Amygdala (tissue), 56 donors: ENCODE results near the gene TIAL1.
"Not testable (repeated sequence)": the region's sequence is repeated elsewhere in the genome, so short reads cannot be mapped to it uniquely, and the experiment has no call there.

Source experiments
- DNase-seq, 56 donors: peaks; one replicate each; lab custom pipeline; 2025; lab: John Stamatoyannopoulos, UW

Gene TIAL1

DNA sequence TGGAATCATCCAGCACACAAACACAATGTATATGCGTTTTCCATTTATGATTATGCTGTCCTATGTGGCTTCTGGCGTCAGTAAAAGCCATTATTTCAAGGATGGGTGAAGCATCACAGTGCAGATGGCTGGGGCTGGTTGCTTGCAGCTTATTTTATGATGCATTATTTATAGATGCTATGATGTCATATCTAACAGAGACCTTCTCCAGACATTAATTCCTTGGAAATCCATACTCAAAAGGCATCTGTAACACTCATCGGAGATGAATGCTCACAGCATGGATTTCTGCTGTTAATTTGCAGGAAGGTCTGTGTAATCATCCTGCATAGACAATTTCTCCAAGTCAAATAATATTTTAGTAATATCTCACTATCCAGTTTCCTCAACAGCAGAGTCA is 61.5 kb downstream of the TIAL1 start:
- no peak for DNase-seq

DNA sequence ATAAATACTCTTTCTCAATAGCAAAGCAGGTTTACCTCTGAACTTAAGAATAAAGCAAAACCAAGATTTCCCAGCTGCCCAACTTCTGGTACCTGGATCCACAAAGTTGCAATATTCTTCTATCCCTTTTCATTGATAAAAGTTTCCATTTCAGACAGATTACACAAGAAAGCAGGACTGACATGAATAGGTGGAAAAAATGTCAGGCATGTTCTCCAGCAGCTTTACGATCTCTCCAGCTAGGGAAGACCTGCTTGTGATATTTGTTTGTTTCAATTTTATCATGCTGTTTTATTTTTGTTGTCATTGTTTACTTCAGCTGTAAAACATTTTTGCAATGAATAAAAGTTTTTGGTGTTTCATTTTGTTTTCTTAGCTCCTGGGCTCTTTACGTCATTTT is 63.3 kb downstream of the TIAL1 start:
- no peak for DNase-seq

DNA sequence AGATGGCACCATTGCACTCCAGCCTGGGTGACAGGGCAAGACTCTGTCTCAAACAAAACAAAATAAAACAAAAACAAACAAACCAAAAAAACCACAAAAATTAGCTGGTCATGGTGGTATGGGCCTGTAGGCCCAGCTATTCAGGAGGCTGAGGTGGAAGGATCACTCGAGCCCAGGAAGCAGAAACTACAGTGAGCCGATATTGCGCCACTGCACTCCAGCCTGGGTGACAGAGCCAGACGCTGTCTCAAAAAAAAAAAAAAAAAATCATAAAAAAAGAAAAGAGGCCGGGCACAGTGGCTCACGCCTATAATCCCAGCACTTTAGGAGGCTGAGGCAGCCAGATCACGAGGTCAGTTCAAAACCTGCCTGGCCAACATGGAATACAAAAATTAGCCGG is 64.0 kb downstream of the TIAL1 start:
- not testable (repeated sequence) for DNase-seq

DNA sequence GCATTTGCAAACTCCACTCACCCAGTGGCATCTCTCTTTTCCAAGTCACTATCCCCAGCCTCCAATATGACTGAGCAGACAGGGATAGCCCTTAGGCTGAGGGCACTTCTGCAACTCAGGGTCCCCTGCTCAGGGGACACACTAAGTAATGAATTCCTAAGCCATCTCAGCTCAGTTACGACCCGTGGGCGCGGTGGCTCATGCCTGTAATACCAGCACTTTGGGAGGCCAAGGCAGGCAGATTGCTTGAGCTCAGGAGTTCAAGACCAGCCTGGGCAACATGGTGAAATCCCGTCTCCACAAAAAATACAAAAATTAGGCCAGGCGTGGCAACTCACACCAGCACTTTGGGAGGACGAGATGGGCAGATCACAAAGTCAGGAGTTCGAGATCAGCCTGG is 64.5 kb downstream of the TIAL1 start:
- DNase-seq, result not testable (repeated sequence)

DNA sequence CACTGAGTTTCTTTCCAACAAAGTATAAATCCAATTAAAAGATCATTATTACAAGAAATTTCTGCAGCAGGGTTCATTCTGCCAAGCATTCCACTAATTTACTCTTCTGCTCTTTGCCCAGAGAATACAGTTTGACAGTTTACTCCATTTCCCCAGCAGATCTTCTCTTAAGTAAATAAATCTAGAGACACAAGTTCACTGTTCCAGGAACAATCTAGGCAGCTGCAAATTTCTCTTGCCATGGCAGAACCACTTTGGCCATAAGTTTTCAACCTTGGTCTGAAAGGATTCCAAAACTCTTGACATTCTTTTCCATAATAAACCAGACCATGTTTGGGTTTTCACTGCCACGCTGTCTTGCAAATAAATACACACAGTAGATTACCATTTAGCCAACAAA is 65.7 kb downstream of the TIAL1 start:
- no peak for DNase-seq

DNA sequence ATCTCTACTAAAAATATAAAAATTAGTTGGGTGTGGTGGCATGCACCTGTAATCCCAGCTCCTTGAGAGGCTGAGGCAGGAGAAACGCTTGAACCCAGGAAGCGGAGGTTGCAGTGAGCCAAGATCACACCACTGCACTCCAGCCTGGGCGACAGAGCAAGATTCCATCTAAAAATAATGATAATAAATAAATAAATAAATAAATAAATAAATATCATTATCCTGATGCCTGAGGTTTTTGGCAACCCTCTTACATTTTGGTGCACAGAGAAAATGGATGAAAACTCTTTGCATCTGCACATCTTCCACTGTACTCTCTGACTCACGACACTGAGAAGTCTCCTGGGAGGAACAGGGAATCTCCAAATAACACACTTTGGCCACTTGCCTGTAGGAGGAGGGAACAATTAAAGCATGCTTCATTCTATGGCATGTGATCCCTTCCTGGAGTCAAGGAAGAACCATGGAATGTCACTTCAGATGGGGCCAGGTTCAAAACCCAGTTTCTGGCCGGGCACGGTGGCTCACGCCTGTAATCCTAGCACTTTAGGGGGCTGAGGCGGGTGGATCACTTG is 68.0 kb downstream of the TIAL1 start:
- DNase-seq, result not testable (repeated sequence)

DNA sequence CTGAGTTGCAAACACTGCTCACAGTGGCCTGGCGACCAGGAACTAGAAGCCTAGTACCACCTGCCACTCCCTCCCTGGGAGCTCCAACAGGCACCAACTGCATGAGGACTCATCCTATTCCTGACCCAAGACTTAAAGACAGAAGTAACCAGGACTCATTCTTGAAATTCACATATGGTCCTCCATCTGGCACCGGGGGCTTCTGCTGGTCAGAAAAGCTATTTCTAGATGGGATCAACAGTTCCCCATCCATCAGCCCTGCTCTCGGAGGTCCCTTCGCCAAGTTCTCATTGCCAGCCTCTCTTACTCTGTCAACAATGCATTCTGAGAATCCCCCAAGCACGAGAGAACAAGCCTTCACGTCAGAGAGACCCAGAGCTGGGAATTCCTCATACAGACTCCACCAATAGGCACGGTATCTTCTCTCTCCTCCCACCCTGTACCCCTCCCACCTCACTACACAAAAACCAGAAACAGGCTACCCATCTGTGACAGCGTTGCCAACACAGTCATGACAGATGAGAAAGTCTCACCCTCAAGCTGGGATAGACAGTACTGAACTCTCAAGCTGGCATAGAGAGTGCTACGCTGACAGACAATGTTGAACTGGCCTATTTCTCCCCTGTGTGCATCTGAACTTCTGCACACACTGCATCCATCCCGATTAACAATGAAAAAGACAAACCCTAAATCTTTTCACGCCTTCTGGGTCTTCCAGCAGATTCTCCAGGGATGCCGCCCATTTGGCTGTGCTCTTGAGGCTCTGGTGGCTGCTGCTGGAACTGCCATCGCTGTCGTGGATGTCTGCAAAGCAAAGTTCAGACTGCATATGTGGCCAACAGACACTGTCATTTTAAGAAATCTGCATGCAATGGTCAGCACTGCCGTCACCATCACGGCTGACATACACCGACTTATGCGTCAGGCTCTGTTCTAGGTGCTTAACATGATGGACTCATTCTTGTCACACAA is 69.9 kb downstream of the TIAL1 start:
- DNase-seq, result no peak

DNA sequence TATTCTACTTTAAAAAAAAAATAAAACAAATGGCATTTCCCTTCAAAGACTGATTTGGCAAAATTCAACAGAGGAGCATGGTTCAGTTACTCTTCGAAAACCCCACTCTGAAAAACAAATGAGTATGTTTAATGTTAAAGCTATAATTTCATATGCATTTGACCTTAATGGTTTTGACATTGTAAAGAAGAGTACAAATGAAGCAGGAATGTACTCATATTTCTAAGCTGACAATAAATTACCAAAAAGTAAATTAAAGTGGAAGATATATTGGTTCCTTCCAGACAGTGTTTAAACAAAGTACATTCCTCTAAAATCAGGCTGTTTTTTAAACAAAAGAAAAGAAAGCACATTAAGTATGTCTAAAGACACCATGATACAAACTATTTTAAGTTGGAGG is 70.6 kb downstream of the TIAL1 start:
- no peak for DNase-seq

DNA sequence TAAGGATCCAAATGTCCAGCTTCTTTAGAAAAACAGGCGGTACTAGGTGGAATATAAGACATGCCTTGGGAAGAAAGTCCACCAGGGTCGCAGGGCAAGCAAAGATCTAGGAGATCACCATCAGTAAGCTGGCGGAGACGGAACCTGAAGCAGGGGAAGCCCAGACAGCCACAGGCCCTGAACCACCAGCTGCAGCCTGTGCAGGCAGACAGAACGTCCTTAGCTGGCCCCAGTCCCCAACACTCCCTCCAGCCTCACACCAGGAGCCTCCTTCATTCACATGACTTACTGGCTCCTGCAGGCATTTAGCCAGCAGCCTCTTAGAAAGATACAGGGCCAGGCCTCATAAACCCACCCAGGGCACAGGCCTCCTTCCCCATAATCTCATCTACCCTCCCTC is 71.6 kb downstream of the TIAL1 start:
- DNase-seq, result no peak

DNA sequence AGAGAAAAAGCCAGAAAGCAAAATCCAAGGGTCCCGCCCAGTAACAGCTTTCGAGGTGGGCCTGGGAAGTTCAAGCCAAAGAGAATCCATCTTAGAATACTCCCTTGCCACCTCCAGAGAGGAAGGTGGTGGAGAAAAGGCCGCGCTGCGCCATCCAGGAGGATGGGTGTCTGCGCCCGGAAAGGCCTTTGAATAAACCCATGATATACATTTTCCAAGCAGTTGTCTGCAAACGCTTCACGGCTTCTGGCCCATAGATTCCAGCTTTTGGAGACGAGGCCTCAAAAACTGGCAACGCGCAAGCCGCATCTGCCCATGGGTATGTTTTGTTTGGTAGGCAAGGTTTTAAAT is 72.1 kb downstream of the TIAL1 start:
- no peak for DNase-seq

DNA sequence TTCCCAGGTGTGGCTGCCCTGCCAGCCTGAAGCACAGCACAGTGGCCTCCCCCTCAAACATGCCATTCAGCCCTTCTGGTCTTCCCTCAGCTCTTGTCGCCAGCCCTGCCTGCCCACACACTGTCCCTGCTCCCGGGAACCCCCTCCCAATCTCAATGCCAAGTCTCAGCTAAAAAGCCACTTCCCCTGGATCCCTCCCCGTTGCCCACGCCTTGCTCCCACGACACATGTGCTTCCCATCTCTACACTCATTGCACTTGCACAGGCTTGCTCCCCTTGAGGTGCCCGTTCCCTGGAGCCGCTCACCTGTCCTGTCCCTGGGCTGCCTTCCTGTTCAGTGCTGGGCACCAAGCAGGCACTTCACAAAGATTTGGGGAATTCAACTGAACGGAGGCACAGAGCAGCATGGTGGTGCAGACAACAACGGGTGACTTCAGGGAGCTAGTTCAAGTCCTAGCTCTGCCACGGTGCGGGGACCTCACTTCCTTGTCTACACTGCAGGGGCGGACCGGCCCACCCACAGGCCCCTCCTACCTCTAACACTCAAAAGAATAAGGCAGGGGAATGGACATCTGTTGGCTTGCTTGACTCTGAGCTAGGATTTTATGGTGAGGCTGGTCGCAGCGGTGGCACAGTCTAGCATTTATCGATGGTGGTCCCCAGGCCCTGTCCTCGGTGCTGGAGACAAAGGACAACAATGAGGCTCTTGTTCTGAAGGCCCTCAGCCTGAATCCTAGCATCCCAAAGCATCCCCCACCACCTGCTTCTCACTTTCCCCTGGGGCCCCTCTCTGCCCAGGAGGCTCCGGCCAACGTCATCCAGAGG is 72.7 kb downstream of the TIAL1 start:
- no peak for DNase-seq
